ENCODE data around the gene HRH3.

HRH3 gene

GRCh38 chr20:62203378-62204030 is 16.6 kb downstream of the HRH3 start:
- Histone ChIP-seq H3K27me3 (no peaks in the 10 kb centered on the region), H3K36me3 (peaks cover 39% of the 10 kb centered on the region), H3K4me3 (ENCODE audit: low read depth, low read length) (no peak overlapping the region), H3K4me1 (peaks cover 20% of the 10 kb centered on the region), H3K9me3 (no peaks in the 10 kb centered on the region)
- no peak for TF ChIP-seq CTCF (IDR thresholded peaks at IDR 0.05; ENCODE audit: low read depth, low read length)
- DNase-seq = peak; percentile 54

GRCh38 chr20:62202676-62203377 is 17.3 kb downstream of the HRH3 start:
- no peak for TF ChIP-seq CTCF (IDR thresholded peaks at IDR 0.05; ENCODE audit: low read depth, low read length)
- Histone ChIP-seq H3K36me3 (peaks cover 45% of the 10 kb centered on the region), H3K27me3 (no peaks in the 10 kb centered on the region), H3K9me3 (no peaks in the 10 kb centered on the region), H3K4me1 (peaks cover 20% of the 10 kb centered on the region), H3K4me3 (ENCODE audit: low read depth, low read length) (no peak overlapping the region)
- DNase-seq = no peak

DNA sequence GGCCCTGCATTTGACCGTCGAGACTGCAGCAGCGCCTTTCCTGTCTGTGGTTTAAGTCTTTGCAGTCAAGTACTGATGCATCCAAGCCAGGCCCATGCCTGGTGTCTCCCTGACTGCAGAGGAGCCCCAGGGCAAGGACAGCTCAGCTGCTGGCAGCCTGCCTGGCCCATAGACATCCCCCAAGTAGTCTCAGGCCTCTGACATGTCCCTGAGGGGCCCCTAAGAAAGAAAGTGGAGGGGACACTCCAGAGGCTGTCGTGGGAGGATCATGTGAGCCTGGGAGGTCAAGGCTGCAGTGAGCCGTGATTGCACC is 18.0 kb downstream of the HRH3 start:
- peaks cover 20% of the 10 kb centered on the region for H3K4me1 ChIP-seq
- peak; percentile 60 for DNase-seq
- no peaks in the 10 kb centered on the region for H3K27me3 ChIP-seq
- H3K4me3 ChIP-seq (ENCODE audit: low read depth, low read length) = no peak overlapping the region
- peaks cover 53% of the 10 kb centered on the region for H3K36me3 ChIP-seq
- no peaks in the 10 kb centered on the region for H3K9me3 ChIP-seq
- TF ChIP-seq CTCF (IDR thresholded peaks at IDR 0.05; ENCODE audit: low read depth, low read length) = no peak

- no peak for TF ChIP-seq CTCF (IDR thresholded peaks at IDR 0.05; ENCODE audit: low read depth, low read length)
- DNase-seq = peak; percentile 45
- H3K4me3 ChIP-seq (ENCODE audit: low read depth, low read length) = no peak overlapping the region
- no peaks in the 10 kb centered on the region for H3K9me3 ChIP-seq
- peaks cover 20% of the 10 kb centered on the region for H3K4me1 ChIP-seq
- peaks cover 57% of the 10 kb centered on the region for H3K36me3 ChIP-seq
- no peaks in the 10 kb centered on the region for H3K27me3 ChIP-seq
Measured at GRCh38 chr20:62201173-62202082, 18.6 kb downstream of the HRH3 start.

DNA sequence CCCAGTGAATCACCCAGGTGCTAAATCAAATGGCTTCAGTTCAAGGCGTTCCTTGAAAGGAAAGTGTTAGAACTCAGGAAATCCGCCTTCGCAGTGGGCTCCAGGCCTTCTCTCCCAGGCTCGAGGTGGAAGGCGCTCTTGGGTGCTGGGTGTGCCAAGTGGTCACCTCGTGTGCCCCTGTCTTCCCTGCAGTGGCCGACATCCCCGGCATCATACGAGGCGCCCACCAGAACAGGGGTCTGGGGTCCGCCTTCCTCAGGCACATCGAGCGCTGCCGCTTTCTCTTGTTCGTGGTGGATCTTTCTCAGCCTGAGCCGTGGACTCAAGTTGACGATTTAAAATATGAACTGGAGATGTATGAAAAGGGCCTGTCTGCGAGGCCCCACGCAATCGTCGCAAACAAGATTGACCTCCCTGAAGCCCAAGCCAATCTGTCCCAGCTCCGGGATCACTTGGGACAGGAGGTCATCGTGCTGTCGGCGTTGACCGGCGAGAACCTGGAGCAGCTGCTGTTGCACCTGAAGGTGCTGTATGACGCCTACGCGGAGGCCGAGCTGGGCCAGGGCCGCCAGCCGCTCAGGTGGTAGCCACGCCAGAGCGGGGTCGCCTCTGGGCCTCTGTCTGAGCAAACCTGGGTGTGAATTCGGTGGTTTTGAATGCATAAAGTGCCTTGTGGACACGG is 19.4 kb downstream of the HRH3 start:
- Histone ChIP-seq H3K36me3 (peaks cover 61% of the 10 kb centered on the region), H3K9me3 (no peaks in the 10 kb centered on the region), H3K4me3 (ENCODE audit: low read depth, low read length) (no peak overlapping the region), H3K4me1 (peaks cover 20% of the 10 kb centered on the region), H3K27me3 (no peaks in the 10 kb centered on the region)
- no peak for DNase-seq
- TF ChIP-seq CTCF (IDR thresholded peaks at IDR 0.05; ENCODE audit: low read depth, low read length) = no peak
